ENCODE measurements around the gene ZNF695.

- TF ChIP-seq FOXM1 (IDR thresholded peaks at IDR 0.05; ENCODE audit: borderline replicate concordance, low read depth) (no peak), EP300 (IDR thresholded peaks at IDR 0.05; ENCODE audit: borderline replicate concordance) (no peak), REST (IDR thresholded peaks at IDR 0.05; ENCODE audit: low read depth) (no peak)
Measured at GRCh38 chr1:246969621-246970020, 38.2 kb downstream of the ZNF695 start.

Measured in Ishikawa (cell line).